Dedifferentiated amniotic fluid mesenchymal stem cell (primary cell): ENCODE results near the gene CDSN.
"Not testable (repeated sequence)": the region's sequence is repeated elsewhere in the genome, so short reads cannot be mapped to it uniquely, and the experiment has no call there.

Experiments
- DNase-seq: peaks from one replicate; pipeline ENCODE4 v3.0.0-alpha.2; 2016; ENCODE audit errors: extremely low spot score

CDSN gene

GRCh38 chr6:31120151-31120915 is at the start of gene CDSN:
CDSN (minus strand) TSS chr6:31120446; CDS start chr6:31120419, 27 bp downstream.
- no peak for DNase-seq

GRCh38 chr6:31169123-31169857 is 49.0 kb upstream of the CDSN start:
- DNase-seq, result no peak

- DNase-seq, result no peak
Observed at GRCh38 chr6:31168606-31169005, 48.4 kb upstream of the CDSN start.

- no peak for DNase-seq
Observed at GRCh38 chr6:31165986-31166385, 45.7 kb upstream of the CDSN start.

- DNase-seq, result not testable (repeated sequence)
Observed at GRCh38 chr6:31165064-31165832, 45.0 kb upstream of the CDSN start.

GRCh38 chr6:31164475-31165063 is 44.3 kb upstream of the CDSN start:
- not testable (repeated sequence) for DNase-seq

GRCh38 chr6:31163922-31164321 is 43.7 kb upstream of the CDSN start:
- no peak for DNase-seq

- DNase-seq, result no peak
Observed at GRCh38 chr6:31162463-31163165, 42.4 kb upstream of the CDSN start.

GRCh38 chr6:31161216-31162126 is 41.2 kb upstream of the CDSN start:
- no peak for DNase-seq

- no peak for DNase-seq
Observed at GRCh38 chr6:31158863-31159855, 38.9 kb upstream of the CDSN start.

- DNase-seq, result peak; percentile 100
Observed at GRCh38 chr6:31158140-31158862, 38.1 kb upstream of the CDSN start, which contains the start of gene TCF19. TCF19 (plus strand) TSS chr6:31158589; CDS start chr6:31159470, 881 bp downstream.

GRCh38 chr6:31157513-31158139 is 37.4 kb upstream of the CDSN start, which contains the start of gene CCHCR1:
CCHCR1 (minus strand) TSS chr6:31157802; CDS start chr6:31157600, 202 bp downstream.
- no peak for DNase-seq

- DNase-seq, result no peak
Observed at GRCh38 chr6:31156641-31157040, 36.4 kb upstream of the CDSN start.

- no peak for DNase-seq
Observed at GRCh38 chr6:31154436-31154835, 34.2 kb upstream of the CDSN start.

- no peak for DNase-seq
Observed at GRCh38 chr6:31152781-31153180, 32.5 kb upstream of the CDSN start.

- DNase-seq, result no peak
Observed at GRCh38 chr6:31149827-31150447, 29.7 kb upstream of the CDSN start.

GRCh38 chr6:31145386-31145785 is 25.1 kb upstream of the CDSN start:
- no peak for DNase-seq
